Muscle layer of colon (tissue), 2 donors: ENCODE data around the gene GPBAR1.
"Not testable (repeated sequence)": the region's sequence is repeated elsewhere in the genome, so short reads cannot be mapped to it uniquely, and the experiment has no call there.

ENCODE experiments used
- H3K27ac ChIP-seq: one replicate; pipeline ENCODE4 v1.7.0; 2013; ENCODE audit warnings: low read depth, mild to moderate bottlenecking, low read length, moderate library complexity
- H3K27me3 ChIP-seq, 2 donors: one replicate each; pipeline ENCODE4 v1.7.0; 2013; ENCODE audit warnings: low read length in 2 of 2, mild to moderate bottlenecking in 2 of 2; ENCODE audit not compliant: insufficient read depth in 2 of 2, control insufficient read depth in 1 of 2
- H3K36me3 ChIP-seq: one replicate; pipeline ENCODE4 v1.7.0; 2013; ENCODE audit warnings: mild to moderate bottlenecking, low read length; ENCODE audit not compliant: insufficient read depth
- H3K4me1 ChIP-seq: one replicate; pipeline ENCODE4 v1.7.0; 2013; ENCODE audit warnings: mild to moderate bottlenecking, low read length; ENCODE audit not compliant: insufficient read depth
- H3K4me3 ChIP-seq, 2 donors: one replicate each; pipeline ENCODE4 v1.7.0; 2013; ENCODE audit warnings: low read length in 2 of 2, low read depth in 1 of 2, mild to moderate bottlenecking in 1 of 2, moderate library complexity in 1 of 2
- H3K9ac ChIP-seq: one replicate; pipeline ENCODE4 v1.7.0; 2013; ENCODE audit warnings: low read length
- H3K9me3 ChIP-seq: one replicate; pipeline ENCODE4 v1.7.0; 2013; ENCODE audit warnings: mild to moderate bottlenecking, low read length
- donor health status: abdominal sarcoma.
- donor health status: Adenocarcinoma of cecum.

GPBAR1 gene

DNA sequence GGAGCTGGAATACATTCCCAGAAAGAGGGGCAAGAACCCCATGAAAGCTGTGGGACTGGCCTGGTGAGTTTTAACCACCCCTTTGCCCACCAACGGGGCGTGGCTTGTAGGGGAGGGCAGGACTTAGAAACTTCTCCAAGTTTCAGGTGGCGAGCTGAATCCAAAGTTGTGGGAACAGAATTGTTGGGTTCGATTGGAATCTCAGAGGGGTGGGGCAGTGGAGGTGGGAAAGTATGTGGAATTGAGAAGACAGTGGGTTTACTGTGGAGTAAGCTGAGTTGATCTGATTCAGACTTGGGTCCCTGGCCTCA is 10.6 kb downstream of the GPBAR1 start:
- H3K4me3 ChIP-seq = peak overlapping the region; percentile 82 to 90
- peak overlapping the region; percentile 40 for H3K9ac ChIP-seq
- H3K9me3 ChIP-seq = no peaks in the 10 kb centered on the region
- peaks cover 44% of the 10 kb centered on the region for H3K36me3 ChIP-seq
- H3K27me3 ChIP-seq = no peaks in the 10 kb centered on the region
- H3K4me1 ChIP-seq = peaks cover 33% of the 10 kb centered on the region
- H3K27ac ChIP-seq = peak overlapping the region; percentile 83

GRCh38 chr2:218271865-218272530 is 11.2 kb downstream of the GPBAR1 start:
- peaks cover 33% of the 10 kb centered on the region for H3K4me1 ChIP-seq
- H3K36me3 ChIP-seq = peaks cover 44% of the 10 kb centered on the region
- H3K9me3 ChIP-seq = no peaks in the 10 kb centered on the region
- H3K27me3 ChIP-seq = no peaks in the 10 kb centered on the region
- H3K9ac ChIP-seq = peak overlapping the region; percentile 40
- peak overlapping the region in 1 of 2 donors; percentile 90 for H3K4me3 ChIP-seq
- H3K27ac ChIP-seq = peak overlapping the region; percentile 90

GRCh38 chr2:218272531-218273212 is 11.9 kb downstream of the GPBAR1 start:
- peak overlapping the region; percentile 2 for H3K9ac ChIP-seq
- no peaks in the 10 kb centered on the region for H3K27me3 ChIP-seq
- H3K4me1 ChIP-seq = peaks cover 33% of the 10 kb centered on the region
- peaks cover 44% of the 10 kb centered on the region for H3K36me3 ChIP-seq
- no peak overlapping the region for H3K4me3 ChIP-seq
- H3K27ac ChIP-seq = peak overlapping the region; percentile 90
- no peaks in the 10 kb centered on the region for H3K9me3 ChIP-seq

GRCh38 chr2:218273214-218273907 is 12.5 kb downstream of the GPBAR1 start:
- not testable (repeated sequence) for H3K9ac ChIP-seq, H3K27me3 ChIP-seq, H3K9me3 ChIP-seq, H3K4me3 ChIP-seq
- Histone ChIP-seq H3K36me3 (peaks cover 50% of the 10 kb centered on the region), H3K27ac (peak overlapping the region; percentile 83), H3K4me1 (peaks cover 33% of the 10 kb centered on the region)

- Histone ChIP-seq H3K36me3 (peaks cover 55% of the 10 kb centered on the region), H3K4me3 (no peak overlapping the region), H3K4me1 (peaks cover 30% of the 10 kb centered on the region), H3K27ac (no peak overlapping the region), H3K27me3 (no peaks in the 10 kb centered on the region), H3K9me3 (no peaks in the 10 kb centered on the region), H3K9ac (no peak overlapping the region)
Observed at GRCh38 chr2:218273908-218274249, 13.1 kb downstream of the GPBAR1 start.

DNA sequence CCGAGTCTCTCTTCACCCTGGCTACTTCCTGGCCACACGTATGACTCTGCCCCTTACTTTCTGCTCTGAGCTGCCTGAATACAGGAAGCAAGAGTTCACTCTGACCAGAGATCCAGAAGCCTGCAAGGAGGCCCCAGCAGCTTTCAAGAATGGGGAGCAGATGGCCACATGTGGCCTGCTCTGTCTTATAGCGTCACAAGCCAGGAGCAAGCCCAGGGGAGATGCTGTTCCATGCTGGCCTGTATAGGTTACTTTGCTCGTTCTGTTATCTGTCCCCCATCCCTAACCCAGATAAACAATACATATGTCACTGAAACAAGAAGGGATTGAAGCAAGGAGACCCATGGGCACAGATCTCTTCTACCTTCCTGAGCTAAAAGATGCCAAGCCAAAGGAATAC is 13.8 kb downstream of the GPBAR1 start:
- peaks cover 62% of the 10 kb centered on the region for H3K36me3 ChIP-seq
- no peak overlapping the region for H3K4me3 ChIP-seq
- peaks cover 24% of the 10 kb centered on the region for H3K4me1 ChIP-seq
- no peaks in the 10 kb centered on the region for H3K9me3 ChIP-seq
- H3K27me3 ChIP-seq = no peaks in the 10 kb centered on the region
- H3K27ac ChIP-seq = no peak overlapping the region
- no peak overlapping the region for H3K9ac ChIP-seq

DNA sequence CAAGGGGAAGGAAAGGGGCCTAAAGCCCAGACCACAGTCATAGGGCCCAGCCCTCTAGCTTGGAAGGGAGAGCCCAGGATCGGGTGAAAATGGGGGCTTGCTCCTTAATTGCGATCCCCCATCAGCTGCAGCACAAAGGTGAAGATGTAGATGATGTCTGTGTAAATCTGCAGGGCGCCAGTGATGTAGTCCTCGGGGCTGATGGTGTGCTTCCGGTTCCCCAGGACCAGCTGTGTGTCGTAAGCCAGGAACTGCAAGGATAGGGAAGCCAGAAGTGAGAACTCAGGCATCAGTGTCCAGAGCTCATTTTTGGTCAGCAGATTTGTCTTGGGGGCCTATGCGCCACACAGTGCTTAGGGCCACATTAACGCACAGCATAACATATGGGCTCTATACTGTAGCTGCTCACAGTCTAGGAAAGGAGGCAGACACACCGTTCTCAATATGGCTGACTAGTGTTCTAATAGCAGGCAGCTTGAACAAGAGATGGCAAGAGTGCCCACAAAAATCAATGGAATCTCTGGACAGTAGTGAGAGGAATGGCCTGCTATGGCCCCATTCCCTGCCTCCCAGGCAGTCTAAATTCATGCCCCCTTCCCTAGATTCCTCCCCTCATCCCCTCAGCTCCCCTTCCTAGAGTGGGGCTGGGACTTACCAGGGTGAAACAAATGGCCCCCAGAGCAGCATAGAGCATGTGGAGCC is 14.7 kb downstream of the GPBAR1 start:
- Histone ChIP-seq H3K9me3 (no peaks in the 10 kb centered on the region), H3K36me3 (peaks cover 71% of the 10 kb centered on the region), H3K4me3 (no peak overlapping the region), H3K27ac (peak overlapping the region; percentile 45), H3K9ac (no peak overlapping the region), H3K4me1 (peaks cover 25% of the 10 kb centered on the region), H3K27me3 (no peaks in the 10 kb centered on the region)

DNA sequence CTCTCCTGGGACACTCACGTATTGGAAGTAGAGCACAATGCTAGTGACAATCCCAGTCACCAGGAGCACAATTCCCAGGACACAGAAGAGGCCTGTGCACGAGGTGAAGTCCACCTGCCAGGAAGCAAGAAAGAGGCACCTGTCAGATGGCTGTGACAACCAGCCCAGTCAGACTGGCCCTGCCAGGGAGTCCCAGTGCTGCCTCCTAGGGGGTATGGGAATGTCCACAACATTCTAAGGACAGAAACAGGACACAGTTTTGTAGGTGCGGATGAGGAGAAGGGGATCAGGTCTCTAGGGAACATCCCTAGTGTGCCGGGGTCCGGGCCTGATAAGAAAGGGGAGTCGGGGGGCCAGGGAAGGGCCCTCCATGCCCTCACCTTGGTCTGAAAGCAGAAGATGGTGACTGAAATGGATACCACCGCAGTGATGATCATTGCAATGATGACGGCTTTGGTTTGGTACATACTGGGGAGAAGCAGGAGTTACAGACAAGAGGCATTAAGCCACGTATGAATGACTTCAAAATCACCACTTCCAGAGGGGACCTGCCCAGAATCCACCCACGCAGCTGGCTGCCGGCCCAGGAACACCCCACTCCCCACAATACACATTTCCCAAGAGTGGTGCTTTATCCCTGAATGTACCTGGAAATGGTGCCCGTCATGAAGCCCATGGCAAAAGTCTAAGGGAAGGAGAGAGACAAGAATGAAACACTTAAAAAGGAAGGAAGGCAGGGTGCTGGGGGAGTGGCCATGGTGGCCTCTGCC is 16.4 kb downstream of the GPBAR1 start:
- Histone ChIP-seq H3K9me3 (no peaks in the 10 kb centered on the region), H3K27me3 (no peaks in the 10 kb centered on the region), H3K27ac (peak overlapping the region; percentile 22), H3K4me3 (no peak overlapping the region), H3K4me1 (peaks cover 24% of the 10 kb centered on the region), H3K36me3 (peaks cover 83% of the 10 kb centered on the region), H3K9ac (no peak overlapping the region)

DNA sequence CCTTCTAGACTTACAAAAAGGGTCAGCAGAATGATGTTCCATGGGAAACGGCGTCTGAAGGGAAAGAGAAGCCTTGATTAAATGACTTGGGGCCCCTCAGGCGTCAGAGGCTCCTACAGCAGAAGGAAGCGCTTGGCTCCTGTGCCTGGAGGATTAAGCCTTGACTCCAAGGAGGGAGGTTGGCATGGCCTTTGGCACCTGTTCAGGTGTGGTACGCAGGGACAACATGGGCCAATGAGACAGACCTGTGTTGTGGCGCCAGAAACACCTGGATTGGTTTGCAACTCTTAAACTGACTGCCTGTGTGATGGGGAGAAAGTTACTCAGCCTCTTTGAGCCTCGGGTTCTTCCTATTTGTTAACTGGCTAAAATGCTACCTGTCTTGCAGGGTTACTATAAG is 17.1 kb downstream of the GPBAR1 start:
- Histone ChIP-seq H3K4me1 (peaks cover 24% of the 10 kb centered on the region), H3K27me3 (no peaks in the 10 kb centered on the region), H3K4me3 (no peak overlapping the region), H3K27ac (no peak overlapping the region), H3K36me3 (peaks cover 83% of the 10 kb centered on the region), H3K9me3 (no peaks in the 10 kb centered on the region), H3K9ac (no peak overlapping the region)

DNA sequence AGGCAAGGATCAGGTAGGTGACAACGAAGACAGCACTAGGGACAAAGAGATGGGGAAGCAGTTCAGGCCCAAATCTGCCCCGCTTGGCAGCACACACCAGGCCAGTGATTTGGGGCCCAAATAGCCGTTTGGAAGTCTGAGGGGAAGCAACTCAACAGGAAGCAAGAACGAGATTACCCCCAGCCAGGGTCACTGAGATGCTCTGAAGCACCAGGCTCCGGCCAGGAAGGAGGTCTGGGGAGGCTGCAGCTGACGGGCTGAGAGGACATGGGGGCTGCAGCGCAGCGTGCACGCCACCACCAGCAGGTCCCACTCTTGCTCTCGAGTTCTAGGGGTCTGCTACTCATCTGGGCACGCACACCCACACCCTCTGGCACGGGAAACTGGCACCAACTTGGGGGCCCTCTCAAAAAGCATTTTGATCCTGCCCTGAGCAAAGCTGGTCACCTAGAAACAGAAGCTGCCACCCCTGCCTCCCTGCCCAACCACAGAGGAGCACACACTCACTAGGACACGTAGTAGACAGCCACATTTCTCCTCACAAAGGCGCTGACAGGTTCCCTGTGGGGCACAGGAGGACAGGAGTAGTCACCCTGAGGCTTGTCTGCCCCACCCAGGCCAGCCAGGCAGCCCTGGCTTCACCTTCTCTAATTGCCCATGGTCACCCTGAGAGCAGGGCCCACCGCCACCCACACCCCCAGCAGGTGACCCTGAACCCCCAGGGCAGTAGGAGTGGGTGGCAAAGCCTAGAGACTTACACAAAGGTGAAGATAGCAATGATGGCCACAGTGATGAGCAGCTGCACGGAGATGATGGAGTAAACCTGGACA is 17.9 kb downstream of the GPBAR1 start:
- Histone ChIP-seq H3K27me3 (no peaks in the 10 kb centered on the region), H3K27ac (no peak overlapping the region), H3K36me3 (peaks cover 80% of the 10 kb centered on the region), H3K9ac (no peak overlapping the region), H3K4me1 (peaks cover 29% of the 10 kb centered on the region), H3K4me3 (no peak overlapping the region), H3K9me3 (no peaks in the 10 kb centered on the region)
